Kidney (tissue), 14 donors: Measurements from ENCODE around the gene OR8K1. TPM values are rescaled to one million over a fixed set of nuclear protein-coding genes. Genes with fewer than 3 reads are reported as not detected.

Source experiments
- DNase-seq, 5 donors: peaks; one replicate each; pipeline ENCODE4 v3.0.0-alpha.2; 2013 to 2020
- FAIRE-seq: peaks from 2 replicates; lab custom pipeline; 2012; peaks lifted over from hg19 to GRCh38; lab: Jason Lieb, UNC
- H3K27ac ChIP-seq, 2 donors: one replicate each; pipeline ENCODE4 v1.7.0; 2013; ENCODE audit warnings: low read depth in 2 of 2, low read length in 2 of 2, inconsistent platforms in 1 of 2
- H3K27me3 ChIP-seq: one replicate; pipeline ENCODE4 v1.7.1; 2013; ENCODE audit warnings: low read length, inconsistent platforms; ENCODE audit not compliant: control insufficient read depth, insufficient read depth
- H3K36me3 ChIP-seq, 3 donors: one replicate each; pipeline versions ENCODE4 v1.7.0 to v1.7.1; 2013; ENCODE audit warnings: low read length in 3 of 3, control low read depth in 1 of 3, inconsistent platforms in 1 of 3; ENCODE audit not compliant: insufficient read depth in 3 of 3, control insufficient read depth in 2 of 3
- H3K4me1 ChIP-seq, 3 donors: one replicate each; pipeline versions ENCODE4 v1.7.0 to v1.7.1; 2013; ENCODE audit warnings: low read length in 3 of 3, inconsistent platforms in 1 of 3, low read depth in 1 of 3; ENCODE audit not compliant: control insufficient read depth in 2 of 3, insufficient read depth in 2 of 3
- H3K4me3 ChIP-seq, 3 donors: one replicate each; pipeline versions ENCODE4 v1.7.0 to v1.8.1; 2013; ENCODE audit warnings: low read length in 3 of 3, control low read depth in 1 of 3, inconsistent platforms in 1 of 3
- H3K9ac ChIP-seq, 3 donors: one replicate each; pipeline versions ENCODE4 v1.7.0 to v1.7.1; 2013; ENCODE audit warnings: low read length in 3 of 3, control low read depth in 1 of 3, inconsistent platforms in 1 of 3
- H3K9me3 ChIP-seq, 3 donors: one replicate each; pipeline versions ENCODE4 v1.7.0 to v1.7.1; 2013; ENCODE audit warnings: low read length in 3 of 3, control low read depth in 1 of 3, inconsistent platforms in 1 of 3; ENCODE audit not compliant: control insufficient read depth in 2 of 3, insufficient read depth in 1 of 3
- intact Hi-C: fragments of 100-400 bp; cut with DNase I; formaldehyde crosslinking; loops from one replicate; pipeline ENCODE4 v1.11.1; 2022
- polyA plus RNA-seq: library from polyadenylated mRNA; stranded (reverse); fragments of 350-450 nt; fragmentation: Illumina TruSeq; extraction: RNeasy Lipid Tissue Mini Kit (QIAGEN cat#74804); gene quantifications from one replicate; pipeline ENCODE4 v1.2.3, GENCODE V29; 2014; ENCODE audit warnings: low read depth, low replicate concordance; ENCODE audit not compliant: insufficient read depth
- total RNA-seq: library from RNA; stranded (reverse); fragmentation: NEBNext Ultra II Directional; extraction: Animal tissue kit (Norgen Biotek cat#: 25700); gene quantifications from one replicate; pipeline ENCODE4 v1.2.1, GENCODE V29; 2021
- TF ChIP-seq, protein P1 (sequence below): IDR thresholded peaks from 3 replicates; pipeline ENCODE4 v1.5.1; 2012; ENCODE audit warnings: mild to moderate bottlenecking, moderate library complexity, borderline replicate concordance; ENCODE audit not compliant: insufficient read depth; ENCODE audit errors: extremely low read depth
- donor health status: control.
- donor health status: control.
- donor health status: control.
- donor health status: control.
- donor health status: control.
- donor health status: DM: yes; HTN: yes; CAD: no.
- donor health status: Normal renal cell carcinoma (clear cell type).

OR8K1 gene
- total and polyA plus RNA-seq, 2 donors from 2014 or later = not detected

DNA sequence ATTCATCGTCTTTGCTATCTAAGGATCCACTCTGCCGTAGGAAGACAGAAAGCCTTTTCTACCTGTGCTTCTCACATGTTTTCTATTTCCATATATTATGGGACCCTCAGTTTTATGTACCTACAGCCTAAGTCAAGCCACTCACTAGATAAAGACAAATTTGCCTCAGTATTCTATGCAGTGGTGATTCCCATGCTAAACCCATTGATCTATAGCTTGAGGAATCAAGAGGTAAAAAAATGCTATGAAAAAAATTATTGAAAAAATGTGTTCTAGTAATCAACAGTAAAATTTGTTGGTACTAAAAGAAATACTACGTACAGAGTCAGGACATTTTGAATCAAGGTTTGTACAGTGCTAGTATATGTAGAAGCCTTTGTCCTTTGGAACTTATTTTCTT lies 48.5 kb downstream of the OR8K1 start:
- intact Hi-C loops = no loop called here
- Histone ChIP-seq H3K9ac (no peak overlapping the region), H3K9me3 (no peaks in the 10 kb centered on the region), H3K27me3 (no peaks in the 10 kb centered on the region), H3K27ac (no peak overlapping the region), H3K4me1 (no peaks in the 10 kb centered on the region), H3K4me3 (no peak overlapping the region), H3K36me3 (no peaks in the 10 kb centered on the region)
- TF ChIP-seq, protein P1, sequence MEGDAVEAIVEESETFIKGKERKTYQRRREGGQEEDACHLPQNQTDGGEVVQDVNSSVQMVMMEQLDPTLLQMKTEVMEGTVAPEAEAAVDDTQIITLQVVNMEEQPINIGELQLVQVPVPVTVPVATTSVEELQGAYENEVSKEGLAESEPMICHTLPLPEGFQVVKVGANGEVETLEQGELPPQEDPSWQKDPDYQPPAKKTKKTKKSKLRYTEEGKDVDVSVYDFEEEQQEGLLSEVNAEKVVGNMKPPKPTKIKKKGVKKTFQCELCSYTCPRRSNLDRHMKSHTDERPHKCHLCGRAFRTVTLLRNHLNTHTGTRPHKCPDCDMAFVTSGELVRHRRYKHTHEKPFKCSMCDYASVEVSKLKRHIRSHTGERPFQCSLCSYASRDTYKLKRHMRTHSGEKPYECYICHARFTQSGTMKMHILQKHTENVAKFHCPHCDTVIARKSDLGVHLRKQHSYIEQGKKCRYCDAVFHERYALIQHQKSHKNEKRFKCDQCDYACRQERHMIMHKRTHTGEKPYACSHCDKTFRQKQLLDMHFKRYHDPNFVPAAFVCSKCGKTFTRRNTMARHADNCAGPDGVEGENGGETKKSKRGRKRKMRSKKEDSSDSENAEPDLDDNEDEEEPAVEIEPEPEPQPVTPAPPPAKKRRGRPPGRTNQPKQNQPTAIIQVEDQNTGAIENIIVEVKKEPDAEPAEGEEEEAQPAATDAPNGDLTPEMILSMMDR = no peak
- DNase-seq (no peak), FAIRE-seq (no peak)

DNA sequence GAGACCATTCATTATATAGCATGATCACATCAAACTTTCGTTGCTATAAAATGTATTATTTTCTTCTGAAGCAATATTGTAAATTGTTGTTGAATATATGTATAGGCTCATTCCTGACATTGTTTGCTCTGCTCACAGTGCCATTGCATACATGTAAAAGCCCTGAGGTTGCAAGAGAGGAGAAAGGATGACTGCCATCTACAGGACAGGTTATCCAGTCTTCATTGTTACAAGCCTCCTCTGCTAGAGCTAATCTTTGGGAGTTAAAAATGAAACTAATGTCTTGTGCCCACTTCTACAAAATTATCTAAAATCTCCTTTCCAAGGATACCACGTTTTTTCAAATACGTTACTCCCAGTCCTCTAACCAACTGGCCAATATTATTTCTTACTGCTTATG lies 50.2 kb downstream of the OR8K1 start:
- Histone ChIP-seq H3K36me3 (no peaks in the 10 kb centered on the region), H3K9ac (no peak overlapping the region), H3K27ac (no peak overlapping the region), H3K4me3 (no peak overlapping the region), H3K9me3 (no peaks in the 10 kb centered on the region), H3K4me1 (no peaks in the 10 kb centered on the region), H3K27me3 (no peaks in the 10 kb centered on the region)
- TF ChIP-seq, protein P1 = no peak
- intact Hi-C loops = no loop called here
- FAIRE-seq (no peak), DNase-seq (no peak)

Other genes starting within 250 kb of the OR8K1 start
- not detected for gene OR8H2, start 242.4 kb upstream of the OR8K1 start, total RNA-seq
- gene OR8H2, start 242.4 kb upstream of the OR8K1 start, polyA plus RNA-seq = not detected
- gene OR8H3, start 223.7 kb upstream of the OR8K1 start, total RNA-seq = not detected
- gene OR8H3, start 223.7 kb upstream of the OR8K1 start, polyA plus RNA-seq = not detected
- not detected for gene OR8J3, start 205.8 kb upstream of the OR8K1 start, total RNA-seq
- not detected for gene OR8J3, start 205.8 kb upstream of the OR8K1 start, polyA plus RNA-seq
- gene OR8K5, start 185.7 kb upstream of the OR8K1 start, total RNA-seq = not detected
- not detected for gene OR8K5, start 185.7 kb upstream of the OR8K1 start, polyA plus RNA-seq
- gene OR5J2, start 169.4 kb upstream of the OR8K1 start, total RNA-seq = not detected
- gene OR5J2, start 169.4 kb upstream of the OR8K1 start, polyA plus RNA-seq = not detected
- not detected for gene OR5T2, start 111.8 kb upstream of the OR8K1 start, total RNA-seq
- gene OR5T2, start 111.8 kb upstream of the OR8K1 start, polyA plus RNA-seq = not detected
- not detected for gene OR5T3, start 93.8 kb upstream of the OR8K1 start, total RNA-seq
- not detected for gene OR5T3, start 93.8 kb upstream of the OR8K1 start, polyA plus RNA-seq
- gene OR5T1, start 71.9 kb upstream of the OR8K1 start, total RNA-seq = not detected
- gene OR5T1, start 71.9 kb upstream of the OR8K1 start, polyA plus RNA-seq = not detected
- not detected for gene OR8H1, start 53.8 kb upstream of the OR8K1 start, total RNA-seq
- gene OR8H1, start 53.8 kb upstream of the OR8K1 start, polyA plus RNA-seq = not detected
- gene OR8K3, start 30.9 kb upstream of the OR8K1 start, total RNA-seq = not detected
- not detected for gene OR8K3, start 30.9 kb upstream of the OR8K1 start, polyA plus RNA-seq
- not detected for gene OR8J1, start 8.3 kb downstream of the OR8K1 start, total RNA-seq
- gene OR8J1, start 8.3 kb downstream of the OR8K1 start, polyA plus RNA-seq = not detected
- gene OR8U1, start 29.6 kb downstream of the OR8K1 start, total RNA-seq = not detected
- not detected for gene OR8U1, start 29.6 kb downstream of the OR8K1 start, polyA plus RNA-seq
- not detected for gene OR5AL1, start 66.7 kb downstream of the OR8K1 start, total RNA-seq
- gene OR5AL1, start 66.7 kb downstream of the OR8K1 start, polyA plus RNA-seq = not detected
- gene OR5M3, start 127.3 kb downstream of the OR8K1 start, total RNA-seq = not detected
- gene OR5M3, start 127.3 kb downstream of the OR8K1 start, polyA plus RNA-seq = not detected
- not detected for gene OR5M8, start 145.3 kb downstream of the OR8K1 start, total RNA-seq
- not detected for gene OR5M8, start 145.3 kb downstream of the OR8K1 start, polyA plus RNA-seq
- not detected for gene OR5M11, start 197.2 kb downstream of the OR8K1 start, total RNA-seq
- gene OR5M11, start 197.2 kb downstream of the OR8K1 start, polyA plus RNA-seq = not detected
- gene OR5M10, start 231.7 kb downstream of the OR8K1 start, total RNA-seq = not detected
- not detected for gene OR5M10, start 231.7 kb downstream of the OR8K1 start, polyA plus RNA-seq